GM18526 (cell line): ENCODE measurements around the gene MKLN1.

Experiments used
- POLR2A ChIP-seq: IDR thresholded peaks from 3 replicates; pipeline ENCODE4 v1.6.1; 2011; ENCODE audit not compliant: insufficient read length; ENCODE audit errors: extremely low read depth

The MKLN1 gene

GRCh38 chr7:131331806-131332205 is 4.1 kb downstream of the MKLN1 start:
- no peak for TF ChIP-seq POLR2A

DNA sequence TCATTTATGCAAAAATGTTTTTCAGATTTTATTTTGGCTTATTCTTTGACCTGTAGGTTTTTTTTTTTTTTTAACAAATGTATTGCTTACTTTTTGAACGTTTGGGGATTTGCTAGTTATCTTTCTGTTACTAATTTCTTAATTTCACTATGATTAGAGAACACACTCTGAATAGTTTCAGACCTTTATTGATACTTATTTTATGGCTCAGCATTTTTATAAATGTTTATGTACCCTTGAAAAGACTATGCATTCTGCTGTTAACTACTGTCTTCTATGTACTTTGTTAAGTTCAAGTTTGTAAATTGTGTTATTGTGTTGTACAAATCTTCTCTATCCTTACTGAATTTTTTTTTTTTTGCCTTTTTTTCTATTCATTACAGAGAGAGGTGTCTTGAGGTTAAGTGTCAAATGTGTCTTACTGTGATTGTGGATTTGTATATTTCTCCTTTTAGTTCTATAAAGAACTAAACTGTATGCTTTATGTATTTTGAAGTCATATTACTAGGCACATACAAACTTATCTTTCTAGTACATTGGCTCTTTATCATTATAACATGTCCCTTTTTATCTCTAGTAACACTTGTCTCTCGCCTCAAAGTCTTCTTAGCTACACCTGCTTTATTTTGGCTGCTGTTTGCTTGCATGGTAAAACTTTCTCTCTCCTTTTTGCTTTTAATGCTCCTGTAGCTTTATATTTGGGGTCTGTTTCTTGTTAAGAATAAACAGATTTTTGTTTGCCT is 8.1 kb downstream of the MKLN1 start:
- no peak for TF ChIP-seq POLR2A

DNA sequence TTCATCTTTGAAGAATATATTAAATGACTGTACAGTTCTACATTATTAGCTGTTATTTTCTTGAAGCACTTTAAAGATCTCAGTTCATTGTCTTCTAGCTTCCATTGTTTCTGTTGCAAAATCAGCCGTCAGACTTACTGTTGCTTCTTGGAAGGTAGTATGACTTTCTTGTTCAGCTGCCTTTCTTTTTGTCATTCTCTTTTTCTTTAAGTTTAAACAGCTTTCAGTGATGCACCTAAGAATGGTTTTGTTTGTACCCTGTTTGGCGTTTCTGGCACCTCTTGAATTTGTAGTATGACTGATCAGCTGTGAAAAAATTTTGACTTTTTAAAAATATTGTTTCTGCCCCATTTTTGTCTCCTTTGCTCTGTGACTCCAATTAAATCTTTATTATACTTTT is 9.3 kb downstream of the MKLN1 start:
- TF ChIP-seq POLR2A: no peak

- no peak for TF ChIP-seq POLR2A
These were observed 10.5 kb downstream of the MKLN1 start for GRCh38 chr7:131338173-131338572.

DNA sequence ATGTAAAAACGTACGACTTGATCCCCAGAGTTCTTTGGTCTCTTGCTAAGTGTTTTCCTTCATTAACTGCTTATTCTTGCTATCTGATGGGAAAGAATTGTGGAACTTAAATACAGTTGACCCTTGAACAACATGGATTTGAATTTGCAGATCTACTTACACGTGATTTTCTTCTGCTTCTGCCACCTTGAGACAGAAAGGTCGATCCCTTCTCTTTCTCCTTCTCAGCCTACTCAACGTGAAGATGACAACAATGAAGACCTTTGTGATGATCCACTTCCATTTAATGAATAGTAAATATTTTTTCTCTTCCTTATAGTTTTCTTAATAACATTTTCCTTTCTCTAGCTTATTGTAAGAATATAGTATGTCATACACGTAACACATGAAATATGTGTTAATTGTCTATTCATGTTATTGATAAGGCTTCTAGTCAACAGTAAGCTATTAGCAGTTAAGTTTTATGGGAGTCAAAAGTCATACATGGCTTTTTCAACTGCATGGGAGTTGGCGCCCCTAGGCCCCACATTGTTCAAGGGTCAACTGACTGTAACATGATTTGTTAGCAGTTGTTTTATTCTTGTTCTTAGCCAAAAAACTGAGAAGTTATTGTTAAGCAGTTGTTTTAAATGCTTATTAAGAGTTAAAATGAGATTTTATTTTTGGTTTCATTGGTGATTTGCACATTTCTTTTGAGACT is 11.2 kb downstream of the MKLN1 start:
- TF ChIP-seq POLR2A: no peak

- TF ChIP-seq POLR2A: no peak
These were observed 14.0 kb downstream of the MKLN1 start for GRCh38 chr7:131341690-131342089.

DNA sequence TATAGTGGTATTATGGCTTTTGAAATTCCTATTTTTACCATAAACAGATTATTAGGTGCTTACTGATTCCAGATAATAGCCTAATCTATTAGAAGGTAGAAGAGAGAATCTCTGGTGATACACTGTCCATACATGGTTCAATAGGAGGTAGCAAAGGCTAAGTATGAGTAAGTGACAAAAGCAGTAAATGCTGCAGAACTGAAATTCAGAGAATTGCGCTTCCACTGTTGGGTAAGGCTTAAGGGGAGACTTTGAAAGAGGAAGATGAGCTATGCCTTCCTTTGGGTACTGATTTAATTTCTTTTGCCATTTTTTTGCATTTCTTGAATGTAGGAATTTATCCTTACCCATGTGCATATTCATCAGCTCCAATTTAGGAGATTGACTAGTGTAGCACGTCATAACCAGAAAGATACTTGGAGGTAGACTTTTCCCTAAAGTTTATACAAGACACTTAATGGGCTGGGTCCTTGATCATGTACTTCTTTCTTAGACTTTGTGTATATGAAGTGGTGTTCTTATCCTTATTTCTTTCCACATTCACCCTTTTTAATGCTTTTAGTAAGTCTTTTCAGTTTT is 15.3 kb downstream of the MKLN1 start:
- no peak for TF ChIP-seq POLR2A

GRCh38 chr7:131346885-131347592 is 19.4 kb downstream of the MKLN1 start:
- no peak for TF ChIP-seq POLR2A

GRCh38 chr7:131352032-131352431 is 24.4 kb downstream of the MKLN1 start:
- no peak for TF ChIP-seq POLR2A

DNA sequence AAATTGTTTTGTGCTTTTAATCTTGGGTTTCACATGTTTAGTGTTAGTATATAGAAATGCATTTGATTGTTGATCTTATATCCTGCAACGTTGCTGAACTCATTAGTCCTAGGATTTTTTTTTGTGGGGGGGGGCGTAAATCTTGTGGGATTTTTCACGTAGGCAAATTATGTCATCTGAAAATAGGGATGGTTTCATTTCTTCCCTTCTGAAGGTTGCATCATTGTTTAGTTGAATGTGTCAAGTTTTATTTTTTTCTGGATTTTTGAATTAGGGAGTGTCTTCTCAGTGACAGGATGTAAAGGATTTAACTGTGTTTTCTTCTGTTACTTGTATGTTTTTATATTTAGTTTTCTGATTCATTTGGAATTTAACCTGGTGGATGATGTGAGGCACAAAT is 26.7 kb downstream of the MKLN1 start:
- TF ChIP-seq POLR2A: no peak

- no peak for TF ChIP-seq POLR2A
These were observed 28.5 kb downstream of the MKLN1 start for GRCh38 chr7:131355917-131356777.

DNA sequence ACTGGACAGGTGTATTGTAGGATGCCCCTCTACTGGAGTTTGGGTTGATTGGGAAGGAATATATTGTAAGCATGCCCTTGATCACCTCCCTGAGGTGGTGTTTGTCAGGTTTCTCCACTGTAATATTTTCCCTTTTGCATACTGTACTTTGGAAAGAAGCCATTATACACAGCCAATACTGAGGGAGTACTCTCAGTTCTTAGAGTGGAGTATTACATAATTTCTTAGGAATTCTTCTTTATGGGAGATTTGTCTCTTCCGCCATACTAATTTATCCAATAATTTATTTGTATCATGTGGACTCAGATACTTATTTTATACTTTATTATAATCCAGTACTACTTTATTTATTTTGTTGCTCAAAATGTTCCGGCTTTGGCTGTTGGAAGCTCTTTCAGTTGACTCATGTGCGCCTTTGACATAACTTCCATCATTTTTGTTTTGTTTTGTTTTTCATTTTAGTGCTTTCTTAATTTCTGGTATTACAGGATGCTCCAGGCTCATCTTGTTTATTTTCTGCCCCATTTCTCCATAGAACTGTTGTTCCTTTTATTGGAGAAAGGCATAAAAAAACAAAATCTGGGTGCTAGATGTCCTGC is 29.7 kb downstream of the MKLN1 start:
- no peak for TF ChIP-seq POLR2A

DNA sequence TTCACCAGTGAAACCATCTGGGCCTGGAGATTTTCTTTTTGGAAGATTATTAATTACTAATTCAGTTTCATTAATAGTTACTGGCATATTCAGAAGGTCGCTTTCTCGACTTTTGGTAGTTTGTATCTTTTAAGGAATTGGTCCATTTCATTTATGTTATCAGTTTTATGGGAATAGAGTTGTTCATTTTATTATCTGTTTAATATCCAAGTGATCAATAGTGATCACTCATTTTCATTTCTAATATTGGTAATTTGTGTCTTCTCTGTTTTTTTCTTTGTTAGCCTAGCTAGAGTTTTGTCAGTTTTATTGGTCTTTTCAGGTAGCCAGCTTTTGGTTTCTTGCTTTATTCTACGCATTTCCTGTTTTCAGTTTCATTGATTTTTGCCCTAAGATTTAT is 31.0 kb downstream of the MKLN1 start:
- no peak for TF ChIP-seq POLR2A

- no peak for TF ChIP-seq POLR2A
These were observed 31.6 kb downstream of the MKLN1 start for GRCh38 chr7:131359136-131359776.

- TF ChIP-seq POLR2A: no peak
These were observed 36.0 kb downstream of the MKLN1 start for GRCh38 chr7:131363719-131364118.
